ENCODE results near the gene ZSWIM6. TPM values are rescaled to one million over a fixed set of nuclear protein-coding genes. Genes with fewer than 3 reads are reported as not detected.

ZSWIM6 gene
- total RNA-seq, 4 donors from 2014 or later: 7.8 to 25.5 (median 21.0) TPM

GRCh38 chr5:61307191-61307590, 24.9 kb upstream of the ZSWIM6 start:
- in situ Hi-C loops (cut with MboI; ENCODE audit: low pct_ligation_motif_present in 1 of 4, low pct_unique_long_range_greater_than_20kb in 1 of 4, low sequenced_read_pairs in 3 of 4): no loop called here
- no peaks in the 10 kb centered on the region for H3K36me3 ChIP-seq
- no peak overlapping the region for H3K4me3 ChIP-seq
- H3K9me3 ChIP-seq: no peaks in the 10 kb centered on the region
- 60 to 67% methylated on average over 1 to 3 of the region's 3 CpGs for WGBS, 2 donors (ENCODE audit: low coverage in 1 of 2)
- TF ChIP-seq POLR2A (IDR thresholded peaks at IDR 0.05): no peak
- no peak for TF ChIP-seq POLR2AphosphoS5 (IDR thresholded peaks at IDR 0.05)
- TF ChIP-seq CTCF (IDR thresholded peaks at IDR 0.05): no peak
- no peak for TF ChIP-seq EP300 (IDR thresholded peaks at IDR 0.05; ENCODE audit: low read depth)
- DNase-seq: no peak
- intact Hi-C loops (cut with DNase I; ENCODE audit: low total_unique reads): no loop called here
- no peak overlapping the region for H3K27ac ChIP-seq
- no peaks in the 10 kb centered on the region for H3K27me3 ChIP-seq
- H3K4me1 ChIP-seq: peaks cover 1 to 36% (median 6%) of the 10 kb centered on the region in 4 donors

- intact Hi-C loops (cut with DNase I; ENCODE audit: low total_unique reads) (no loop called here), in situ Hi-C loops (cut with MboI; ENCODE audit: low pct_ligation_motif_present in 1 of 4, low pct_unique_long_range_greater_than_20kb in 1 of 4, low sequenced_read_pairs in 3 of 4) (no loop called here)
- Histone ChIP-seq H3K4me1 (peaks cover 0 to 32% (median 4%) of the 10 kb centered on the region in 4 donors), H3K4me3 (no peak overlapping the region), H3K27me3 (no peaks in the 10 kb centered on the region), H3K36me3 (no peaks in the 10 kb centered on the region), H3K9me3 (no peaks in the 10 kb centered on the region), H3K27ac (no peak overlapping the region)
- no peak for DNase-seq
- WGBS, 2 donors (ENCODE audit: low coverage in 1 of 2): 90 to 100% methylated on average over 1 of the region's 1 CpG
- TF ChIP-seq POLR2AphosphoS5 (IDR thresholded peaks at IDR 0.05) (no peak), POLR2A (IDR thresholded peaks at IDR 0.05) (no peak), CTCF (IDR thresholded peaks at IDR 0.05) (no peak), EP300 (IDR thresholded peaks at IDR 0.05; ENCODE audit: low read depth) (no peak)
These were observed 24.4 kb upstream of the ZSWIM6 start for GRCh38 chr5:61307611-61308010.

GRCh38 chr5:61308712-61309111, 23.3 kb upstream of the ZSWIM6 start:
- WGBS, 2 donors (ENCODE audit: low coverage in 1 of 2): 68 to 75% methylated on average over 1 of the region's 1 CpG
- DNase-seq: no peak
- no peaks in the 10 kb centered on the region for H3K36me3 ChIP-seq
- H3K4me1 ChIP-seq: peaks cover 0 to 21% (median 4%) of the 10 kb centered on the region in 4 donors
- intact Hi-C loops (cut with DNase I; ENCODE audit: low total_unique reads) (no loop called here), in situ Hi-C loops (cut with MboI; ENCODE audit: low pct_ligation_motif_present in 1 of 4, low pct_unique_long_range_greater_than_20kb in 1 of 4, low sequenced_read_pairs in 3 of 4) (no loop called here)
- no peak overlapping the region for H3K27ac ChIP-seq
- TF ChIP-seq POLR2AphosphoS5 (IDR thresholded peaks at IDR 0.05) (no peak), CTCF (IDR thresholded peaks at IDR 0.05) (no peak), POLR2A (IDR thresholded peaks at IDR 0.05) (no peak), EP300 (IDR thresholded peaks at IDR 0.05; ENCODE audit: low read depth) (no peak)
- no peak overlapping the region for H3K4me3 ChIP-seq
- H3K27me3 ChIP-seq: no peaks in the 10 kb centered on the region
- H3K9me3 ChIP-seq: no peaks in the 10 kb centered on the region

GRCh38 chr5:61309115-61309514, 22.9 kb upstream of the ZSWIM6 start:
- Histone ChIP-seq H3K36me3 (no peaks in the 10 kb centered on the region), H3K4me1 (peaks cover 0 to 20% (median 4%) of the 10 kb centered on the region in 4 donors), H3K9me3 (no peaks in the 10 kb centered on the region), H3K4me3 (no peak overlapping the region), H3K27ac (no peak overlapping the region), H3K27me3 (no peaks in the 10 kb centered on the region)
- intact Hi-C loops (cut with DNase I; ENCODE audit: low total_unique reads): no loop called here
- no peak for TF ChIP-seq CTCF (IDR thresholded peaks at IDR 0.05)
- DNase-seq: no peak
- 89 to 96% methylated on average over 3 to 5 of the region's 5 CpGs for WGBS, 2 donors (ENCODE audit: low coverage in 1 of 2)
- in situ Hi-C loops (cut with MboI; ENCODE audit: low pct_ligation_motif_present in 1 of 4, low pct_unique_long_range_greater_than_20kb in 1 of 4, low sequenced_read_pairs in 3 of 4): no loop called here

All from transverse colon (tissue), 4 donors.